HG03095 (cell line): Measurements from ENCODE around the gene POMC.
"Not testable (repeated sequence)": the region's sequence is repeated elsewhere in the genome, so short reads cannot be mapped to it uniquely, and the experiment has no call there.

Source experiments
- ATAC-seq: cut with Tn5 transposase; IDR thresholded peaks from one replicate; pipeline ENCODE4 v1.9.1; 2021; ENCODE audit warnings: moderate library complexity; ENCODE audit not compliant: unreplicated experiment

The POMC gene

DNA sequence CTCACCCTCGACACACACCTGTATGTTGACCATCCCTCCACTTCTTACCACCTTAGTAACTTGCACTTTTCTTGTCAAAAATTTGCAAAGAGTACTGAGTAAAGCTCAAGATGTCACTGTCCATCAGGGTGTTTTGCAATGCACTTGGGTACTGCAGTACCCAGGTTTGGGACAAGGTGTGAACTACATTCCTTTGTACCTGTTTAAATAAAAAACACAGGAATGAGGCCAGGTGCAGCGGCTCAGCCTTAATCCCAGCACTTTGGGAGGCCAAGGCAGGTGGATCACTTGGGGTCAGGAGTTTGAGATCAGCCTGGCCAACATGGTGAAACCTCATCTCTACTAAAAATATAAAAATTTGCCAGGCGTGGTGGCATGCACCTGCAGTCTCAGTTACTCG lies 27.8 kb downstream of the POMC start:
- ATAC-seq = not testable (repeated sequence)

DNA sequence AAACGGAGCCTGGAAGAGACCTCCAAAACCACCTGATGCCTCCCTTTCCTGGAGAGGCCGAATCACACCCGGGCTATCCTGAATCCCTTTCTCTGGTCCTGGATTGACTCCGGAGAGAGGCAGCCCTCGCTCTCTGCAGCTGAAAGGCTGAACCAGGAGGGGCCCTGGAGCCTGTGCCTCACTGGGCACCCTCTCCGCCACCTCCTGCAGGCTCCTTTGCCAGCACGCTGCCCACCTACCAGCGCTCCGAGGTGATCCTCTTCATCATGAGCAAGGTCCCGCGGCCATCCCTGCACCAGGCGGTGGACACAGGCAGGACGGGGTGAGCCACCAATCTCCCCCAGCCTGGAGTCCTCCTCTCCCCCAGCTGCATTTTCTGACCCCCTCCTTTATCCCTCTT lies 35.7 kb downstream of the POMC start:
- no peak for ATAC-seq

DNA sequence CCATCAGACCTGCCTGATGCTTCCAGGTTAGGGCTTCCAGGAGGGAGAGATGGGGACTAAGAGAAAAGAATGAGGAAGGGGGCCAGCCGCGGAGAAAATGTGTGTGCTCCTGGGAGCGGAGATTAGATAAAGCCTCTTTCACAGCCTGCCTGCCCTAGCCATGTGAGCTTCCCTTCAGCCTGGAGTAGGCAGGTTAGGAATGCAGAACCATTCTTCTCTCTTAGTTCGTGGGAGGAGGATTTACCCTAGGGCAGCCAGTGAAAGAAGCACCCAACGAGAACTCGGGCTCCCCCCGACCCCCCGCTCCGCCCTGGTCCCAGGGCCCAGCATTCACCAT lies 36.1 kb downstream of the POMC start:
- no peak for ATAC-seq

DNA sequence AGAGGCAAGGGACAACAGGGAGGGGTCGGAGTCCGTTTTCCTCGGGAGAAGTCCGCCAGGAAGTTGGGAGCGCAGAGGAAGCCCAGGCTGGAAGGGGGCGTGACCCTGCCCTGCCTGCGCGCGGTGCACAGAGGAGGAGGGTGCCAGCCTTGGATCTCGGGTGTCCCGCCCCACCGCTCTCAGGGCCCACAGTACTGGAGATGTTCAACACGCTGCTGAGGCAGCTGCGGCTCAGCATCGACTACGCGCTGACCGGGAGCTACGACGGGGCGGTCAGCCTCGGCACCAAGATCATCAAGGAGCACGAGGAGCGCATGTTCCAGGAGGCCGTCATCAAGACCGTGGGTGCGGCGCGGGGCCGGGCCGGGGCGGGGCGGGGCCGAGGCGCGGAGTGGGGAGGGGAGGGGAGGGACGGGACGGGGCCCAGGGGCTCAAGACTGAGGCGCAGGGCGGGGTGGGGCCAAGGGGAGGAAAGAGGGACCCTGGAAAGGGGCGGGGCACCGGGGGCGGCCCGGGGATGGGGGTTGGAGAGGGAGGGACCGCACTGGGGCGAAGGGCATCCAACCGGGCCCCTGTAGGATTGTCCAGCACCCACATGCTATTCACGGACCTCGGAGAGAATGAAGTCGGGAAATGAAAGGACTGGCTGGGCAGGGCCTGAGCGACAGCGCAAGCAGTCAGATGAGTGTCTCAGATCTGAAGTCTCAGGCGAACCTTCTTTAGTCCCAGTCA lies 36.6 kb downstream of the POMC start:
- ATAC-seq = no peak

DNA sequence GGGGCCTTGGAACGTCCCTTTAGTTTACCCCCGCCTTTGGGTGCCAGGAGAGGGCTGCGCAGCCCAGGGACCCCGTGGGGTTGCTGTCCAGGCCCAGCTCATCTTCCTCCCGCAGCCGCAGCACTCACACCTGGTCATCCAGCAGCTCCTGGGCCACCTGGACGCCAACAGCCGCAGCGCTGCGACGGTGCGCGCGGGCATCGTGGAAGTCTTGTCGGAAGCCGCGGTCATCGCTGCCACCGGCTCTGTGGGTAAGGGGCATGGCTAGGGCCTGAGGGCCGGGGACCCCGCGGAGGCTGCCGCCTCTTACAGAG lies 37.2 kb downstream of the POMC start:
- ATAC-seq = no peak

DNA sequence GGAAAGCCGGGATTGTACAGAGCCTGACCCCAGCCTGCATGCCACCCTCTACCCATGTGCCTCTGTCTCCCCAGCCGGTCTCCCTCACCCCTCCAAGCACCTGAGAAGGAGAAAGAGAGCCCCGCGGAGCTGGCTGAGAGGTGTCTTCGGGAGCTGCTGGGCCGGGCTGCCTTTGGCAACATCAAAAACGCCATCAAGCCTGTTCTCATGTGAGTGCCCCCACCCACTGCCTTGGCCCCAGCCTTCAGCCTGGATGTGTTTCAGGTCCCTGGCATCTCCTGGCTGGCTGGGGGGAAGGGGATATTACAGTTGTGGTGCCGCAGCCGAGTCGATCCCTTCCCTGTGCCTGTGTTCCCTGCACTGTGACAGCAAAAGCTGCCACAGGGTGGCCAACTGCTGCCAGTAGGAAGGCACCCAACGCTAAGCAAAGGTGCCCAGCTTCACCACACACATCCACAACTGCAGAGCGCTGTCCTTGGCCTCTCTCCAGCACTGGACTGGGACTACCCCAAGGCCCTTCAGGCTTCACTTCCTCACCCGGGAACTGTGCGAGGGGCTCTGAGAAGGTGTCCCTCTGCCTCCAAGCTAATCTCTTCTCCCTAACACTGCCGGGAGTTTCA lies 38.4 kb downstream of the POMC start:
- ATAC-seq = no peak

DNA sequence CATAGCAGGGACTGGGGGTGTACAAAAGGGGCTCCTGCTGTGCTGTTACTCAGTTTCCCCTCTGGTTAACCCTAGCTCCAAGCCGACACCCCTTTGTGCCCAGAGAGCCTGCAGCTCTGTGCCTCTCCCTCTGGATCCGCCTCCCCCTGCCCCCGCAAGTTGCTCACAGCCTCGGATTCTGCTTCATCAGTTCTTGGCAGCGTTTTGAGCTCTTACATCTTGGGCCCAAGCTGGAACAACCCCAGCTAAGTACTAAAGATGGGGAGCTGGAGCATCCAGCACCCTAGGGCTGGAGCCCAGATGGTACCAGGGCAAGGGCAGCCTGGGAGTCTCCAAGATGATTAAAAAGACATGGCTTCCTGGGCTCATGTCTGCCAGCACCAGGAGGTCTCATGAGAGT lies 40.7 kb downstream of the POMC start:
- ATAC-seq = no peak

DNA sequence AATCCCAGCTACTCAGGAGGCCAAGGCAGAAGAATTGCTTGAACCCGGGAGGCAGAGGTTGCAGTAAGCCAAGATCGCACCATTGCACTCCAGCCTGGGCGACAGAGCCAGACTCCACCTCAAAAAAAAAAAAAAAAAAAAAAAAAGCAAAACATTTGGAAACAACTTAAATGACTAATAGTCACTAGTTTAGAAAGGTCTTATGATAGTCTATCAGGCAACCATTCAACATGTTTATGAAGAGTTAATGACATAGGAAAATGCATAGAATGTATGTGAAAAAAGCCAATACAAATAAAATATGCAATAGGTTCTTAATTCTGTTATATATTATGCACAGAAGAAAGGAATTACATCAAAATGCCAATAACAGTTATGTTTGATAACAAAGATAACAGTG lies 41.3 kb downstream of the POMC start:
- not testable (repeated sequence) for ATAC-seq

DNA sequence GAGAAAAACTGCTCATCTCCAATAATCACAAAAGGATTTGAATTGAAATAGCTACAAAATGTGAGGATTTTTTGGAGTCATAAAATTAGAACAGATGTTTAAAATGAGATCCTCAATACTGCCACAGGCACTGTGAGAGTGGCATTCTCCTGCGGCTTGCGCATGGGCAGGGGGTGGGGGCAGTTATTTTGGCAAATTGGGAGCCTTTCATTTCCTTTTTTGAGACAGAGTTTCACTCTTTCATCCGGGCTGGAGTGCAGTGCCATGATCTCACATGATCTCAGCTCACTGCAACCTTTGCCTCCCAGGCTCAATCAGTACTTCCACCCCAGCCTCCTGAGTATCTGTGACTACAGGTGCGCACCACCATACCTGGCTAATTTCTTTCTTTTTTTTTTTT lies 42.4 kb downstream of the POMC start:
- no peak for ATAC-seq

DNA sequence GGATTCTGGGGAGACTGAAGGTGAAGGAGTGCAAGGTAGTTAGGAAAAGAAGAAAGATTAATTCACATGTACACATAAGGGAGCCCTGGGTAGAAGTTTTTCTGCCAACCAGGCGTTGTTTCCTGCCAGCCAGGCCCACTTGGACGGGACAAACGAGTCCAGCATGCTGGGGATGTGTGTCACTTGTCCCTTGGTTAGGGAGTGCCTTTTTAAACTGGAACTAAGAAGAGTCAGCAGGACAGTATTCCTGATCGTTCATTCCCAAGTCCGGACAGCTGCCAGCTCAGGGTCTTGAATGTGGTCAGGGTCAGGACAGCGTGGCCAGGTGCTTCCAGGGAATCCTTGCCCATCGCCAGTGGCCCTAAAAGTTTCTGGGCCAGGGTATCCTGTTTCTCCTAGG lies 43.2 kb downstream of the POMC start:
- ATAC-seq = no peak

DNA sequence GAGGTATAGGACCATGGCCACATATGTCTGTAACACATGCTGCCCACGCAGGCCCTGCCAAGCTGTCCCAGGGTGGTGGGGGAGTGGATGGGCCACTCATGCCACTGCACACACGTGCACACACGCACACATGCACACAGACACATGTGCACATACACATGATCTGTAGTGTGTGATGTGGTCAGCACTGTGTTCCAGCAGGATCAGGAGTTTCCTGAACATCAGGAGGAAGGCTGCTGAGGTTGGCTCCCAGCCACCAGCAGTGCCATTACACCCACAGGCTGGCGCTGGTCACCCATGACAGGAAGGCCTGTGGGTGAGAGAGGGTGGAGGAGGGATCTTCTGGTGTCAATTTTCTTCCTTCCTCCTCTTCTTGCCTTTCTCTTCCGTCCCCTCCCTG lies 44.7 kb downstream of the POMC start:
- ATAC-seq = no peak

DNA sequence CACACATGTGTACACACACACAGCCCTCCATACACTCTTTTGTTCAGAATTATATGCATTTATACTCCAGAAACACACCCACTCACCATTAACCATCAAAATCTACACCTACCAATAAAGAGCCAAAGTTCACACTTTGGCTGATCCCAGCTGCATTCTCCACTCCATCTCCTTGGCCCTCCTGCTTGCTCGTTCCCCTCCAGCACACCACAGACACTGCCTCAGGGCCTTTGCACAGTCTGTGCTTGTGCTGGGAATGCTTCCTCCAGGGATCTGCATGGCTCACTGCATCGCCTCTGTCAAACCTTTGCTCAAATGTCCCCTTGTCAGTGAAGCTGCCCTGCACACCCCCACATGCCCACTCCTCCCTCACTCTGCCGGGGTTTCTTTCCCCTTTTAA lies 46.0 kb downstream of the POMC start:
- ATAC-seq = no peak

DNA sequence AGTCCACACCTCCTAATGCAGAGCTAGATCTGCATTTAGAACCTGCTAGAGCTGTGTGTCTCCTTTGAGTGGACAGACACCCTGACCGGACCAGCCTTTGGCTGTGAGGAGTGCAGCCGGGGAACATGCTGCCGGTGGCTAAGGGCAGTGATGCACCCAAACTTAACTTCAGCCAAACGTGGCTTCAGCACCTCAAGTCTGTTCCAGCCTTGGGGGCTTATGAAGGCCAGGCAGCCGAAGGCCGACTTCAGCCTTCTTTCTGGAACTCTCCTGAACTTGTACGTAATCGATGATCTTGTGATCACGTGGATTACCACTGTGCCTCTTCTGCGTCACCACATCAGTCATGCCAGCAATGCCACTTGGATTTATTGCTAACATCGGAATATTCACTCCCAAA lies 49.1 kb downstream of the POMC start:
- ATAC-seq = no peak

DNA sequence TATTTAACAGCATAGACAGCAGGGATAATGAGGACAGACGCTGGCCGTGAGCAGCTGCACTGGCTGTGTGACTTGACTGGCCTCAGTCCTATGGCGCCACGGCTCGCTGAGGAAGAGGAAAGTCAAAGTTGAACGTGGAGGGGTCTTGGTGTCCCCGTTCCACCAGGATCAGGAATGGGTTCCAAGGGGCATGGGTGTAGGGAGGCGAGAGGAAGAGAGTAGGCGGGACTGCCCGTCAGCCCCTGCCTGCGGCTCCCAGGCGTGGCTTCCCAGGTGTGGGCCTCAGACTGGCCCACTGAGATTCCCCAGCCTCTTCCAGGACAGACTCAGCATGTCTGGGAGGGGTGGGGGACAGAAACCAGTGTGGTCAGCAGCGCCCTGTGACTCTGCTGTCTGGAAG lies 51.4 kb downstream of the POMC start:
- no peak for ATAC-seq

DNA sequence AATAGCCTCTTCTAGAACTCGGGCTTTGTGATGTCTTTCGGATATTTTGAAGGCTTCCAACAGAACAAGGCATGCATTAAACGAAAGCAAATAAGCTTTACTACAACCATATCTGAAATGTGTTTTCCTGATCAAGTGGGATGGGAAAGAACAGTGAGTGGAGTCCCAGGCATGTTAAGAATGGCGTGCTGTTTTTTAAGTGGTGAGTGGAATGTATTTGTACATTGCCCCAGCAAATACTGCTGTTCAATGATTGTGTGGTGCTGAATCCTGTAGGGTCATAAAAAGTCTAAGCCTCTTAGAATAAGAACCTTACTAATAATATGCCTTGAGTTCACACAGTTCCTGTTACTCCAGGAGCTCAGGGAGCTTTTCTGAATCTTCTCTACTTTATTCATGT lies 52.5 kb downstream of the POMC start:
- ATAC-seq = no peak

DNA sequence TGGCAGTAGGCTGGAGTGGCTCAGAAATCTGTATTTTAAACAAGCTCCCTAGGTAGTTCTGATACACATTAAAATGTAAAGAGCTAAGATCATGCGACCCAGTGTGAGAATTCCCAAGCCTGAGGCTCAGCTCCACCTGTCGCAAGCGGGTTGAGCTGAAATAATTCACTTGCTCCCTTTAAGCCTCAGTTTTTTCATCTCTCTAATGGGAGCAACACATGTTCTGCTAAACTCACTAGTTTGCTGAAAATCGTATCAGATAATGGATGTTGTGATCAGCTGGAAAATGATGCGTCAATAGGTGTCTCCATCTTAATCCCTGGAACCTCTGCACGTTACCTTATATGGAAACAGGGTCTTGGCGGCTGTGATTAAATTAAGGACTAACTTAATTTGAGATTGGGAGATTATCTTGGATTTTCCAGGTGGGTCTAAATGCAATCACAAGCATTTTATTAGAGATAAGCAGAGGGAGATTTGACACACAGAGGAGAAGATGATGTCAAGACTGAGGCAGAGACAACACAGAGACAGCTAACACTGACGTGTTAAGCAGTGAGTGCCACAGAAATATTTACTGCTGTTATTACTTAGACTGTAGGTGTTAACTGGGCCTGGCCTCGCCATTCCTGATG lies 53.0 kb downstream of the POMC start:
- no peak for ATAC-seq

DNA sequence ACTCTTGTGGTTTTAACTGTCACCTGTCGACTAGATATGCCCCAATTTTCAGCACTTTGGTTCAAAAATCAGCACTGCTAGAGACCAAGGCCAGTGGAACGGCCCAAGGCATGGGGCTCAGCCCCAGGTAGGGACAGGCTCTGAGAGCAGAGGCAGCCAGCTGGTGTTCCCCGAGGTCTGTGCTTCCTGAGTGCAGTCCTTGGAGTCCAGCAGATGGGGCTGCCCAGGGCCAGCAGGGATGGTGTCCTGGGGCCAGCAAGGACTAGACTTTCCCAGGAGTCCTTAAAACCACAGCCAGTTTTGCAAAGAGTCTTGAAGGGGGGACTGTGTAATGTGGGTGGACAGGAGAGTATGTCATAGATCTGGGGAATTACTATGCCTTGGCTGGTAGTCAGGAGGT lies 56.3 kb downstream of the POMC start:
- ATAC-seq = no peak
